GM12801 (cell line): Measurements from ENCODE around the gene ARRB1.

ENCODE experiments used
- CTCF ChIP-seq: IDR thresholded peaks from one replicate; pipeline ENCODE4 v1.5.1; 2011; ENCODE audit warnings: control low read depth; ENCODE audit not compliant: insufficient read length; ENCODE audit errors: extremely low read depth

The ARRB1 gene

DNA sequence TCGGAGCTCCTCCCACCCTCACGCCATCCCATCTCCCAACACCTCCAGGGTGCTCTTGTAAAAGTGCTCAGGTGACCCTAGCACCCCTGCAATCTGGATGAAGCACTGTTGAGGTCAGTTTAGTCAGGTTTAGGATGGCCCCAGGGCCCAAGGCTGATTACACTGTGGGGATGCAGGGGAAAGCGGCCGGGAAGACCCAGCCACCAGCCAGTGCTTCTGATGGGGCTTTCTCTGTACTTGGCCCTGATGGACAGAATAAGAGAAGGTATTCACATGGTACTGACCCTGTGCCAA, 82.1 kb downstream of the ARRB1 start:
- no peak for TF ChIP-seq CTCF

DNA sequence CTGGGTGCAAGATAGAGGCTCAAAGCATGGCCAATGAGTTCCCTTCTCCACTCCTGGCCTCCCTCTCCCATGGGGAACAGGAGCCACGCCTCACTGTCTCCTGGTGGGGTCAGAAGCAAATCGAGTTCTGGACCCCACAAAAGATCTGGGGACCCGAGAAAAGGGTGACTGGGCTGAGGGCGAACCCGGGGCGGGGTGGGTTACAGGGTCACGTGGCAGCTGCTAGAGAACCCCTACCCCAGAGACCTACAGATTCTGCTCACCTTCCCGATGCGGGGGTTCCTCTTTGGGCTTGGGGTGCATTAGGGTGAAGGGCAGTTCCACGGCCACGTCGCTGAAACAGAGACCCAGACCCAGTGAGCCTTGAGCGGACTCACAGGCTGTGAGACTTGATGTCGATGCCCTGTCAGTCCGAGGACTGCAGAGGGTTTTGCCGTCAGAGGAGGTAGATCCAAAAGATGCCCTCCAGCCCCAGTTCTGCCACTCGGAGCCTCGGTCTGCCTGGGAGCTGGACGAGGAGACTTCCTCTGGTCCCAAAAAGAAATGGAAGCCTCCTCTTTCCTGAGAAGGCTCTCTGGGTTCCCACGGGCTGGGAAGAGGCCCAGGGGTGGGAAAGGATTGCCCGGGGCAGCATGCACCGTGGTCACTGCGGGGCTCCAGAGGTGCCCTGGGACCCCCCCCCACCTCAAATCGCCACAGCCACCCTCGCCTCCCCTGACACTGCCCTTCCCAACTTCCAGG, 82.7 kb downstream of the ARRB1 start:
- no peak for TF ChIP-seq CTCF

DNA sequence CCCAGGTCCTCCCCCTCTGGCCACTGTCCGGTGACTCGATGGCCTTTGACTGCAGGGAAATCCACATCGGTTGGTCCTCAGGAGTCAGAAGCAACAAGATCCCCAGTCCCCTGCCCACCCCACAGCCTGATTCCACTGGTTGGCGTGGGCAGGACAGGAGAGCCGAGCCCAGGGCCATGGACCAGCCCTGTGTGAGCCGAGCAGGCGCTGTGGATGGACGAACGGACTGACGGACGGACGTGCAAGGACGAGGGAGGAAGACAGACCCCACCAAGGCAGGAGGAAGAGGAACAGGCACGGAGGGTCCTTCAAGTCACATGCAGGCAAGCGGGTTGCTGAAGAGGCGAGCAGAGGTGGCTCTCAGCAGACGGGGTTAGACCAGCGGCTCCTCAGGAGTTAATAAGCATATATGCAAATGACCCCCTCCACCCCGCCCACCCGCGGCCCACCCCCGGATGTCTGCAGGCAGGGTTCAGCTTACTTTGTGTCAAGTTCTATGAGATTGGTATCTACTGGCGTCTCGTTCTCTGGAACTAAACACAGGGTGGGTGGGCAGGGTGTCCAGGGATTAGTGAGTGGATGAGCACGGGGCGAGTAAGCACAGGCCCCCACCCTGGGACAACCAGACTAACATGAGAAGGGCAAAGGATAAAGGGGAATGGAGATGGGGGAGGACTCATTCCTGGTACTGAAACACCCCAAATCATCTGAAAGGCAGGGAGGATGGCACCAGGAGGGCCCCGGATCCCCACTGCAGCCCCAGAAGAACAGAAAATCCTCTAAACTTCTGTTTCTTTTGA, 84.1 kb downstream of the ARRB1 start:
- no peak for TF ChIP-seq CTCF

DNA sequence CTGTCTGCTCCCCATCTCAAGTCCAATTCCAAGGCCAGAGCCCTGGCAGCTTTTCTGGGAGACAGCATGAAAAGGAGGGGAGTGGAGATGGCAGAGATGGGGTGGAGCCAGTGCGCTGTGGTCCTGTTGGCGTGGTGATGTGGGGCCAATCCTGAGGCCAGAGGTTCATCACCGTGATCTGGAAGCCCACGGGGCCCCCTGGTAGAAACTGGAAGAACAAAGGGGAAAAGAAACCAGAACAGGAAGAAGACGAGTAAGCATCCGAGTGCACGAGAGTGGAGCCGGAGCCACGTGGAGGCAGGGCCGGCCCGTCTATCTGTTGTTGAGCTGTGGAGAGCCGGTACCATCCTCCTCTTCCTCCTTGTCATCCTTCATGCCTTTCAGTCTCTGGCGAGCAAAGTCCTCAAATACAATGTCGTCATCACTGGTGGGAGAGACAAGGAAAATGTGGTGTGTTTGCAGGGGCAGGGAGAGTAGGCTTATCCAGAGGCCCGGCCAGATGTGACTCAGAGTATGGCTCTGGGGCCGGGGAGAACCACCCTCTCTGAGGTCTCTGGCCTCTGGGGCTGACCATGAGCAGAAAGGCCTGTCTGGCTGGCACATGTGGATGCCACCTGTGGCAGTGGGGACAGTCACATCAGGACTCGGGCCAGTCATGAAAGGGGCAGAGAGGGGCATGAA, 85.5 kb downstream of the ARRB1 start:
- no peak for TF ChIP-seq CTCF

- TF ChIP-seq CTCF = no peak
Measured at GRCh38 chr11:75264971-75265370, 86.5 kb downstream of the ARRB1 start.

DNA sequence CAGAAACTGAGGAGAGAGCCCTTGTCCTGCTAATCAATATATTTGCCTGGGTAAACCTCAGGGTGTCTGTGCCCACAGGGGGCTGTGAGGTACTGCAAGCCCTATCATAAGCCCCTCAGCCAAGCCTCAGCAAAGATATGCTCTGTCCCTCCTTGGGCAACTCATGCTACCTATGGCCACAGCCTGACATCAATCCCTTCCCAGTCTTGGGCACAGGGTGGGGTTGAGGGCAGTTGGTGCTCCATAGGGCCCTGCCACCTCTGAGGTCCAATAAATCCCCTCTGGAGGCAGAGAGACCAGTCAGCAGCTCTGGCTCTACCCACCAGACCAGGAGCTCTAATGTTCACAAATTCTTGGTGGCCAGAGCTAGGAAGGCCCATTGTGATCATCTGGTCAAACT, 87.1 kb downstream of the ARRB1 start:
- no peak for TF ChIP-seq CTCF

DNA sequence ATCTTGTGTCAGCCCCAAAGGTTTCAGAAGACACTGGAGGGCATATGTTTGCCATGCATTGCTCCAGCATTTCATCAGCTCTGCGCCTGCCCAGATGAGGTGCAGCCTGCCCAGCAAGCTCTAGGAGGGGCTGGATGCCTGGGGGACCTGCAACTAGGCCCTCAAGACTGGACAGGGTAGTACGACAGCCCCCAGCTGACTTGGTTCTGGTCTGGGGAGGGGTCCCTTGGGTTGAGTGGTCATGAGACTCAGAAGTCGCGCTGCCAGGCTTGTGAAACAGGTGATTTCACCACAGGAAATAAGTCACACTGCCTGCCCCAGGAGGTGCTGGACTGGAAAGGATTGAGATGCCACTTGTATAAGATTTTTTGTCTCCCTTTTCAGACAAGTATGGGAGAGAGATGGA, 87.5 kb downstream of the ARRB1 start:
- no peak for TF ChIP-seq CTCF
